A549 (cell line): Measurements from ENCODE around the gene DMAC2. TPM values are rescaled to one million over a fixed set of nuclear protein-coding genes. Genes with fewer than 3 reads are reported as not detected.
A peak's percentile ranks its signal among the peaks of the same experiment; 100 is the strongest.

Source experiments
- ATAC-seq, 2 experiments: fragments of 200-7000 bp in 1 of 2; fragments of >200 bp in 1 of 2; cut with Nextera tagmentation in 1 of 2; cut with Tn5 transposase in 1 of 2; 3 replicates each; pipeline versions ENCODE4 v1.8.0 to v1.9.1; 2018 to 2020; ENCODE audit warnings: mild to moderate bottlenecking in 1 of 2, moderate library complexity in 1 of 2
- CTCF ChIA-PET: fragments of 300-600 bp; sonication (Branson Sonifier 250); formaldehyde crosslinking; extraction: SDS; loops from one replicate; lab custom pipeline; 2021; ENCODE audit warnings: antibody characterized with exemption, inconsistent platforms; lab: Yijun Ruan, JAX
- POLR2A ChIA-PET: fragments of 350-600 bp; formaldehyde crosslinking; extraction: SDS; loops from one replicate; lab custom pipeline; 2021; ENCODE audit warnings: antibody characterized with exemption, inconsistent platforms; lab: Yijun Ruan, JAX
- DNase-seq, 2 experiments: peaks; one replicate each; pipeline versions ENCODE4 v3.0.0 to v3.0.0-alpha.2; 2011 to 2016; ENCODE audit warnings: low read depth in 1 of 2, low spot score in 1 of 2
- FAIRE-seq: peaks from 2 replicates; lab custom pipeline; 2011; peaks lifted over from hg19 to GRCh38; lab: Jason Lieb, UNC
- H3K27ac ChIP-seq, 2 experiments: fragments of >200 bp; sonication (Bioruptor Twin); formaldehyde crosslinking; 3 replicates each; pipeline ENCODE4 v1.5.1; 2016 to 2017
- H3K4me1 ChIP-seq: fragments of >200 bp; sonication (Bioruptor Twin); formaldehyde crosslinking; 3 replicates; pipeline ENCODE4 v1.6.1; 2016
- H3K4me2 ChIP-seq: fragments of >200 bp; sonication (Bioruptor Twin); formaldehyde crosslinking; 3 replicates; pipeline ENCODE4 v1.6.1; 2016
- H3K4me3 ChIP-seq: fragments of >200 bp; sonication (Bioruptor Twin); formaldehyde crosslinking; 3 replicates; pipeline ENCODE4 v1.5.1; 2016
- H3K9me3 ChIP-seq: fragments of >200 bp; sonication (Bioruptor Twin); formaldehyde crosslinking; 3 replicates; pipeline ENCODE4 v1.6.1; 2016
- CBX2 ChIP-seq: fragments of 200-600 bp; sonication (generic); IDR thresholded peaks from 2 replicates; pipeline ENCODE4 v1.6.1; 2016; ENCODE audit warnings: low read depth, mild to moderate bottlenecking, borderline replicate concordance
- CBX8 ChIP-seq: fragments of 200-600 bp; sonication (generic); IDR thresholded peaks from 2 replicates; pipeline ENCODE4 v1.6.1; 2016
- CHD2 ChIP-seq: fragments of 150-350 bp; IDR thresholded peaks from 2 replicates; pipeline ENCODE4 v1.6.1; 2014; ENCODE audit warnings: low read length; ENCODE audit not compliant: partially characterized antibody
- EHMT2 ChIP-seq: fragments of 200-600 bp; sonication (generic); IDR thresholded peaks from 2 replicates; pipeline ENCODE4 v1.6.1; 2016; ENCODE audit warnings: antibody characterized with exemption, low read depth, mild to moderate bottlenecking, moderate library complexity
- EP300 ChIP-seq, 2 experiments: fragments of >200 bp; sonication (Bioruptor Twin); formaldehyde crosslinking; IDR thresholded peaks; 2 replicates in 1 of 2; 3 replicates in 1 of 2; pipeline ENCODE4 v1.6.1; 2016 to 2017
- HDAC2 ChIP-seq: fragments of 200-600 bp; sonication (generic); IDR thresholded peaks from 2 replicates; pipeline ENCODE4 v1.6.1; 2016
- HEYL ChIP-seq: fragments of 250-450 bp; sonication (Bioruptor Pico); IDR thresholded peaks from 2 replicates; pipeline ENCODE4 v1.8.0; 2021; ENCODE audit warnings: mild to moderate bottlenecking, moderate library complexity
- HOXB13 ChIP-seq: fragments of 250-450 bp; sonication (Bioruptor Pico); IDR thresholded peaks from 2 replicates; pipeline ENCODE4 v1.5.0; 2020; ENCODE audit warnings: low read depth, mild to moderate bottlenecking, moderate library complexity
- MYC ChIP-seq: IDR thresholded peaks from 2 replicates; pipeline ENCODE4 v1.6.1; 2012; ENCODE audit warnings: mild to moderate bottlenecking, inconsistent platforms, low read length, improper control_type of control experiment, borderline replicate concordance
- POLR2AphosphoS2 ChIP-seq: conservative IDR thresholded peaks from 2 replicates; pipeline ENCODE4 v1.6.1; 2012; ENCODE audit warnings: low read length, improper control_type of control experiment, inconsistent platforms
- RAD21 ChIP-seq, 2 experiments: fragments of >200 bp in 1 of 2; sonication (Bioruptor Twin) in 1 of 2; formaldehyde crosslinking in 1 of 2; IDR thresholded peaks in 1 of 2; conservative IDR thresholded peaks in 1 of 2; 2 replicates in 1 of 2; 3 replicates in 1 of 2; pipeline ENCODE4 v1.6.1; 2012 to 2018; ENCODE audit warnings: inconsistent platforms in 1 of 2
- SMC3 ChIP-seq: fragments of >200 bp; sonication (Bioruptor Twin); formaldehyde crosslinking; IDR thresholded peaks from 3 replicates; pipeline ENCODE4 v1.6.1; 2018; ENCODE audit warnings: inconsistent platforms
- WGBS: methylation state at CpG from one replicate; pipeline ENCODE4 v1.1.6; 2017; ENCODE audit errors: missing lambda C conversion rate; 5-methylcytosine and 5-hydroxymethylcytosine counted together
- polyA plus RNA-seq, 4 experiments: library from polyadenylated mRNA; depleted of rRNA in 3 of 4; stranded (reverse); fragments of >200 nt; fragmentation: RNase III in 1 of 4; extraction: RNeasy Plus Mini Kit Qiagen cat#74134 plus additional on column Dnase treatment in 1 of 4; gene quantifications; 2 replicates in 3 of 4; 3 replicates in 1 of 4; pipeline ENCODE4 v1.2.3, GENCODE V29; 2011 to 2017
- TF ChIP-seq, protein P1 (sequence below): fragments of 200-600 bp; sonication (generic); IDR thresholded peaks from 2 replicates; pipeline ENCODE4 v1.6.1; 2016; ENCODE audit warnings: antibody characterized with exemption, mild to moderate bottlenecking, moderate library complexity
- TF ChIP-seq, protein P2 (sequence below): IDR thresholded peaks from 2 replicates; pipeline ENCODE4 v1.6.1; 2012
- TF ChIP-seq, protein P3 (sequence below): fragments of 450-650 bp; IDR thresholded peaks from 2 replicates; pipeline ENCODE4 v1.6.1; 2014; ENCODE audit warnings: antibody characterized with exemption
- TF ChIP-seq, protein P4 (sequence below): fragments of >200 bp; sonication (Bioruptor Twin); formaldehyde crosslinking; IDR thresholded peaks from 3 replicates; pipeline ENCODE4 v1.5.1; 2016
- TF ChIP-seq, protein P5 (sequence below): IDR thresholded peaks from 2 replicates; pipeline ENCODE4 v1.6.1; 2012; ENCODE audit warnings: low read depth, borderline replicate concordance

The DMAC2 gene
- polyA plus RNA-seq, 2 of the 4 experiments (the other 2 are of a cell fraction): 132 to 155 TPM

DNA sequence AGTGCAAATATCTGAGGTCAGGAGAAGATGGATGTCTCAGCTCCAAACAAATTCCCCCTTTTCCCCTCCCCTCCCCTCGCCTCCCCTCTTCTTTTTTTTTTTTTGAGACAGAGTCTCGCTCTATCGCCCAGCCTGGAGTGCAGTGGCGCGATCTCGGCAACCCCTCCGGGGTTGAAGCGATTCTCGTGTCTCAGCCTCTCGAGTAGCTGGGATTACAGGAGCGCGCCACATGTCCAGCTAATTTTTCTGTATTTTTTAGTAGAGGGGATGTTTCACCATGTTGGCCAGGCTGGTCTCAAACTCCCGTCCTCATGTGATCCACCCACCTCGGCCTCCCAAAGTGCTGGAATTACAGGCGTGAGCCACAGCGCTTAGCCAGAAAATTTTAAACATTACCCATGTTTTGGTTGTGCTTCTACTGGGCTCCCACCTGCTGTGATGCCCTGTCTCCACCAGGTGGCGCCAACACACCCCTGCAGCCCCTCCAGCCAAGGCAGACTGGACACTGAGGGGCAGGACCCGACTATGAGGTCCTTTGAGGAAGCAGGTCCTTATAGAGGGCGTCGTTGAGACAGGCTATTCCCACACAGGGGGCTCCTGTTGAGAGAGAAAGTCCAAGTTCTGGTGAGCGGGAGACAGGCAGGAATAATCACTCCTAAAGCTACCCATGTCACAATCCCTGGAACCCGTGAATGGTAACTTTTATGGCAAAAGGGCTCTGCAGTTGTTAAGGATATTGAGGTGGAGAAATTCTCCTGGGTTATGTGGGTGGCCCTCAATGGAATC lies 9.6 kb upstream of the DMAC2 start (continued):
- TF ChIP-seq, protein P1, sequence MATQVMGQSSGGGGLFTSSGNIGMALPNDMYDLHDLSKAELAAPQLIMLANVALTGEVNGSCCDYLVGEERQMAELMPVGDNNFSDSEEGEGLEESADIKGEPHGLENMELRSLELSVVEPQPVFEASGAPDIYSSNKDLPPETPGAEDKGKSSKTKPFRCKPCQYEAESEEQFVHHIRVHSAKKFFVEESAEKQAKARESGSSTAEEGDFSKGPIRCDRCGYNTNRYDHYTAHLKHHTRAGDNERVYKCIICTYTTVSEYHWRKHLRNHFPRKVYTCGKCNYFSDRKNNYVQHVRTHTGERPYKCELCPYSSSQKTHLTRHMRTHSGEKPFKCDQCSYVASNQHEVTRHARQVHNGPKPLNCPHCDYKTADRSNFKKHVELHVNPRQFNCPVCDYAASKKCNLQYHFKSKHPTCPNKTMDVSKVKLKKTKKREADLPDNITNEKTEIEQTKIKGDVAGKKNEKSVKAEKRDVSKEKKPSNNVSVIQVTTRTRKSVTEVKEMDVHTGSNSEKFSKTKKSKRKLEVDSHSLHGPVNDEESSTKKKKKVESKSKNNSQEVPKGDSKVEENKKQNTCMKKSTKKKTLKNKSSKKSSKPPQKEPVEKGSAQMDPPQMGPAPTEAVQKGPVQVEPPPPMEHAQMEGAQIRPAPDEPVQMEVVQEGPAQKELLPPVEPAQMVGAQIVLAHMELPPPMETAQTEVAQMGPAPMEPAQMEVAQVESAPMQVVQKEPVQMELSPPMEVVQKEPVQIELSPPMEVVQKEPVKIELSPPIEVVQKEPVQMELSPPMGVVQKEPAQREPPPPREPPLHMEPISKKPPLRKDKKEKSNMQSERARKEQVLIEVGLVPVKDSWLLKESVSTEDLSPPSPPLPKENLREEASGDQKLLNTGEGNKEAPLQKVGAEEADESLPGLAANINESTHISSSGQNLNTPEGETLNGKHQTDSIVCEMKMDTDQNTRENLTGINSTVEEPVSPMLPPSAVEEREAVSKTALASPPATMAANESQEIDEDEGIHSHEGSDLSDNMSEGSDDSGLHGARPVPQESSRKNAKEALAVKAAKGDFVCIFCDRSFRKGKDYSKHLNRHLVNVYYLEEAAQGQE: no peak
- TF ChIP-seq EP300 (IDR thresholded peaks at IDR 0.05): no peak
- TF ChIP-seq, protein P2, sequence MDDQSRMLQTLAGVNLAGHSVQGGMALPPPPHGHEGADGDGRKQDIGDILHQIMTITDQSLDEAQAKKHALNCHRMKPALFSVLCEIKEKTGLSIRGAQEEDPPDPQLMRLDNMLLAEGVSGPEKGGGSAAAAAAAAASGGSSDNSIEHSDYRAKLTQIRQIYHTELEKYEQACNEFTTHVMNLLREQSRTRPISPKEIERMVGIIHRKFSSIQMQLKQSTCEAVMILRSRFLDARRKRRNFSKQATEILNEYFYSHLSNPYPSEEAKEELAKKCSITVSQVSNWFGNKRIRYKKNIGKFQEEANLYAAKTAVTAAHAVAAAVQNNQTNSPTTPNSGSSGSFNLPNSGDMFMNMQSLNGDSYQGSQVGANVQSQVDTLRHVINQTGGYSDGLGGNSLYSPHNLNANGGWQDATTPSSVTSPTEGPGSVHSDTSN: no peak
- TF ChIP-seq EHMT2: no peak
- TF ChIP-seq, protein P3, sequence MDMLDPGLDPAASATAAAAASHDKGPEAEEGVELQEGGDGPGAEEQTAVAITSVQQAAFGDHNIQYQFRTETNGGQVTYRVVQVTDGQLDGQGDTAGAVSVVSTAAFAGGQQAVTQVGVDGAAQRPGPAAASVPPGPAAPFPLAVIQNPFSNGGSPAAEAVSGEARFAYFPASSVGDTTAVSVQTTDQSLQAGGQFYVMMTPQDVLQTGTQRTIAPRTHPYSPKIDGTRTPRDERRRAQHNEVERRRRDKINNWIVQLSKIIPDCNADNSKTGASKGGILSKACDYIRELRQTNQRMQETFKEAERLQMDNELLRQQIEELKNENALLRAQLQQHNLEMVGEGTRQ: no peak
- TF ChIP-seq HDAC2: no peak
- TF ChIP-seq MYC: 0 out of 2 replicates have a peak, but pooled peaks have one; percentile 36
- TF ChIP-seq SMC3: peak; percentile 100
- TF ChIP-seq CHD2: peak; percentile 10
- no peak for TF ChIP-seq POLR2AphosphoS2
- no peak for TF ChIP-seq CBX8
- TF ChIP-seq RAD21 (conservative IDR thresholded peaks at IDR 0.05 in 1 of 2, IDR thresholded peaks at IDR 0.05 in 1 of 2): peak; percentile 99 to 100
- TF ChIP-seq, all 56 proteins: peak for 7

DNA sequence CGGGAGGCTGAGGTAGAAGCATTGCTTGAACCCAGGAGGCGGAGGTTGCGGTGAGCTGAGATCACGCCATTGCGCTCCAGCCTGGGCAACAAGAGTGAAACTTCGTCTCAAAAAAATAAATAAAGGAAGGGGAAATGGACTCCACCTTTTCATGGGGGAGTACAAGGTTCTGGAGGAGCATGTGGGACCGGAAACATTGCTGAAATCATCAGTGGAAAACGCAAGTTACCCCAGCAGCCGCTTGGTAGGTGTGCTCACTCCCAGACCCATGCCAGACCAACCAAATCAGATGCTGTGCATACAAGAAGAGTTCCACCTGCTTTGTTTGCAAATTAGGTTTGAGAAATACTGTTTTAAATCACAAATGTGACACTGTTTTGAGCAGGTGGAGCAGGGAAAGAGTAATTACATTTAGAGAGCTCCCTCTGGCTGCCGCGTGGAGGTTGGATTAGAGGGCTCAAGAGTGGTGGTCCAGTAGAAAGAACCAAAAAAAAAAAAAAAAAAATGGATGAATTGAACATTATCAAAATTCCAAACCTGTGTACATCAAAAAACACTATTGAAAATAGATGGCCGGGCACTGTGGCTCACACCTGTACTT lies 8.1 kb upstream of the DMAC2 start:
- DNase-seq (no peak), FAIRE-seq (peak; percentile 23), ATAC-seq (no peak)
- Histone ChIP-seq H3K4me1 (0 out of 3 replicates have a peak, but pooled peaks cover 3% of the 10 kb centered on the region), H3K4me2 (no peak overlapping the region), H3K27ac (no peak overlapping the region), H3K4me3 (no peak overlapping the region), H3K9me3 (0 out of 3 replicates have a peak, but pooled peaks cover 4% of the 10 kb centered on the region)
- CTCF ChIA-PET: interaction anchor here (0.6 to 15.6 kb wide), 27 partner anchors 9 to 401 kb away, joined by 3 to 1358 read pairs (median 9); partner anchors contain the start of genes CEACAM21, DMAC2 and TGFB1
- 45% methylated on average over 12 of the region's 12 CpGs for WGBS
- POLR2A ChIA-PET: interaction anchor here (0.6 to 3.4 kb wide), 3 partner anchors 8 to 116 kb away, joined by 3 to 37 read pairs (median 9); partner anchors contain the start of gene DMAC2
- TF ChIP-seq CHD2 (no peak), HEYL (CRISPR knock-in tag) (no peak), HOXB13 (no peak), CBX2 (no peak)
- TF ChIP-seq, protein P4, sequence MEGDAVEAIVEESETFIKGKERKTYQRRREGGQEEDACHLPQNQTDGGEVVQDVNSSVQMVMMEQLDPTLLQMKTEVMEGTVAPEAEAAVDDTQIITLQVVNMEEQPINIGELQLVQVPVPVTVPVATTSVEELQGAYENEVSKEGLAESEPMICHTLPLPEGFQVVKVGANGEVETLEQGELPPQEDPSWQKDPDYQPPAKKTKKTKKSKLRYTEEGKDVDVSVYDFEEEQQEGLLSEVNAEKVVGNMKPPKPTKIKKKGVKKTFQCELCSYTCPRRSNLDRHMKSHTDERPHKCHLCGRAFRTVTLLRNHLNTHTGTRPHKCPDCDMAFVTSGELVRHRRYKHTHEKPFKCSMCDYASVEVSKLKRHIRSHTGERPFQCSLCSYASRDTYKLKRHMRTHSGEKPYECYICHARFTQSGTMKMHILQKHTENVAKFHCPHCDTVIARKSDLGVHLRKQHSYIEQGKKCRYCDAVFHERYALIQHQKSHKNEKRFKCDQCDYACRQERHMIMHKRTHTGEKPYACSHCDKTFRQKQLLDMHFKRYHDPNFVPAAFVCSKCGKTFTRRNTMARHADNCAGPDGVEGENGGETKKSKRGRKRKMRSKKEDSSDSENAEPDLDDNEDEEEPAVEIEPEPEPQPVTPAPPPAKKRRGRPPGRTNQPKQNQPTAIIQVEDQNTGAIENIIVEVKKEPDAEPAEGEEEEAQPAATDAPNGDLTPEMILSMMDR: peak; percentile 4; the same call in 1 of the 3 replicates
- TF ChIP-seq, protein P5, sequence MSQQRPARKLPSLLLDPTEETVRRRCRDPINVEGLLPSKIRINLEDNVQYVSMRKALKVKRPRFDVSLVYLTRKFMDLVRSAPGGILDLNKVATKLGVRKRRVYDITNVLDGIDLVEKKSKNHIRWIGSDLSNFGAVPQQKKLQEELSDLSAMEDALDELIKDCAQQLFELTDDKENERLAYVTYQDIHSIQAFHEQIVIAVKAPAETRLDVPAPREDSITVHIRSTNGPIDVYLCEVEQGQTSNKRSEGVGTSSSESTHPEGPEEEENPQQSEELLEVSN: no peak
